HPDE6-E6E7 (cell line): ENCODE results near the gene CCL20.
A peak's percentile ranks its signal among the peaks of the same experiment; 100 is the strongest.

Source experiments
- DNase-seq: peaks from one replicate; pipeline ENCODE4 v3.0.0; 2011; ENCODE audit warnings: missing footprints; ENCODE audit errors: extremely low spot score

Gene CCL20

DNA sequence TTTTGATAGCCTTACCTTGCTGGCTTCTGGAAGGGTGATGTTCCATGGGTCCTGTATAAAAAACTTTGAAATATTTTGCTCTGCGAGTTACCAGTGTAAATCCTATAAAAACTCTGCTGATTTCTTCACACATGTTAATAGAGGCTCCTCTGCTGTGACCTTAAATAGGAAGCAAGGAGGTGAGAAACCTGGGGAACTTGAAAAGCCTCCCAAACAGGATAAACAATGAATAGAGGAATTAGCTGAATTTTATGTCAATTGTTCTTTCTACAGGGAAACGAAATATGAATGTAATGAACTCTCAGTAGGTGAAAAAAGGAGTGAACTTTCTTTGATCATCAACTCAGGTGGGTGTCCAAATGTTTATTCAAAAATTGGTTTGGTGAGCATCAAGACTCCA, 10.8 kb upstream of the CCL20 start:
- no peak for DNase-seq

- DNase-seq: no peak
Measured at GRCh38 chr2:227804975-227805374, 8.7 kb upstream of the CCL20 start.

GRCh38 chr2:227805578-227805977, 8.1 kb upstream of the CCL20 start:
- DNase-seq: no peak

DNA sequence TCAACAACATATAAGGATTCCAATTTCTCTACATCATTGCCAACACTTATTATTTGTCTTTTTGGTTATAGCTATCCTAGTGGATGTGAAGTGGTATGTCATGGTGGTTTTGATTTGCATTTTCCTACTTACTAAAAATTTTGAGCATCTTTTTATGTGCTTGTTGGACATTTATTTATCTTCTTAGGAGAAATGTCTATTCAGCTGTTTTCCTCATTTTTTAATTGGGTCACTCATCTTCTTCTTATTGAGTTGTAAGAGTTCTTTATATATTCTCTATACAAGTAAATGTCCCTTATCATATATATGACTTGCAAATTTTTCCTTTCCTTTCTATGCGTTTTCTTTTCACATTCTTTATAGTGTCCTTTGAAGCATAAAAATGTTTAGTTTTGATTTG, 4.7 kb upstream of the CCL20 start:
- DNase-seq: no peak

- DNase-seq: no peak
Measured at GRCh38 chr2:227812001-227812400, 1.6 kb upstream of the CCL20 start.

GRCh38 chr2:227813229-227813561, 447 bp upstream of the CCL20 start:
- DNase-seq: no peak

GRCh38 chr2:227815066-227815465, 1.4 kb downstream of the CCL20 start:
- no peak for DNase-seq

- DNase-seq: no peak
Measured at GRCh38 chr2:227816507-227817294, 3.1 kb downstream of the CCL20 start.

DNA sequence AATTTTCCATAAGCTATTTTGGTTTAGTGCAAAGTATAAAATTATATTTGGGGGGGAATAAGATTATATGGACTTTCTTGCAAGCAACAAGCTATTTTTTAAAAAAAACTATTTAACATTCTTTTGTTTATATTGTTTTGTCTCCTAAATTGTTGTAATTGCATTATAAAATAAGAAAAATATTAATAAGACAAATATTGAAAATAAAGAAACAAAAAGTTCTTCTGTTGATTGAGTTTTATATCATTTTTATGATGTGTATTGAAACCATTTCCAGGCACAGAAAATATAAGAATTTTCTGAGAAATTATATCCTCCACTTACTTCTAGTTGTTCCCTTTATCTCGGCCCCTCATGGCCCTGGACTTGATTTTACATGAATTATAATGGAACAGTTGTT, 3.7 kb downstream of the CCL20 start:
- no peak for DNase-seq

DNA sequence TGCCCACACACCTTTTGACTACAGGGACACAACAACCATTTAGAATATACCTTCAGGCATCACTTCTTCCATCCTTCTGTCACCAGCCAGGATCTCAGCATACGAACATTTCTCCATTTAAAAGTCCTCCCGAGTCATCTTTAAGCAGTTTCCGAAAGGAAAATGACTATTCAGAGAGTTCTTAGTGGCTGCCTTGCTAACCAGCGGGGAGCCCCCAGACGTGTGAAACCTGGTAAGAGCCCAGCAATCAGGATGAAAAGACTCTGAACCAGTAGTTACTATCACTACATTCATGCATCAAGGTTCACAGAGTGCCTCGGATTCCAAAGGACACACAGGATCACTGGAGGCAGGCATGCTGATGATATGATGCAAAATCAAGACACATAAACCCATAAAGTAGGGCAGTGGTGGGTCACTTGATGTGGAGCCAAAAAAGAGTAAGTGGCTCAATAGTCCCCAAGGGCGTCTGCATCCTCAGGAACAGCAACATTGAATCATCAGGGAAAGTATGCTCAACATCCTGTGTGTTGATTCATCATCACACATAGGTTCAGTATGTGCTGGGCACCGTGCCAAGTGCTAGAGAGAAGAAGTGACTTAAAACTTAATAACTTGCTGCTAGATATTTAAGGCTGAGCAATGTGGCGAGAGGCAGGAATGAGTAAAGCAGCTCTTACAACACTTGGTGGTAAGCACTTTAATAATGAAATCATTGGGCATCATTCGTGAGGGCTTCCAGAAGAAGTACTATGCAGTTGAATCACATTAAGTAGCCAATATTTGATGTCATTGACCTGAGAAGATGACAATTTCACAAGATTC, 4.4 kb downstream of the CCL20 start:
- DNase-seq: peak; percentile 87

GRCh38 chr2:227818675-227819397, 5.2 kb downstream of the CCL20 start:
- DNase-seq: peak; percentile 39

- no peak for DNase-seq
Measured at GRCh38 chr2:227819398-227819697, 5.7 kb downstream of the CCL20 start.

- no peak for DNase-seq
Measured at GRCh38 chr2:227821043-227821942, 7.7 kb downstream of the CCL20 start.

GRCh38 chr2:227822416-227823003, 8.9 kb downstream of the CCL20 start:
- DNase-seq: no peak

DNA sequence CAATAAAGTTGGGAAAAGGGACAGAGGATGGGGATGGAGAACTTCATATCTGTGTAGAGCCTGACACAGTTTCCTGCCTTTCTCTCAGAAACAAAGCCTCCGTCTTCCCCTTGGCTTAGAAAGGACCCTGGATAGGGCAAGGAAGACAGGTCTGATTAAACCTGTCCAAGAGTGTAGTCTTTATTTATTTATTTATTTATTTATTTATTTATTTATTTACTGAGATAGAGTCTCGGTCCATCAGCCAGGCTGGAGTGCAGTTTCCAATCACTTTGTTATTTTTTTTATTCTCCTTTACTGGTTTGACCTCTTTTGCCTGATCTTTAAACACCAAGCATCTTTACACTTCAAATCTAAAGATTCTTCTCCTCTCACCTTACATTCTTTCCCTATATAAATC, 10.3 kb downstream of the CCL20 start:
- no peak for DNase-seq

GRCh38 chr2:227824711-227825110, 11.1 kb downstream of the CCL20 start:
- no peak for DNase-seq

DNA sequence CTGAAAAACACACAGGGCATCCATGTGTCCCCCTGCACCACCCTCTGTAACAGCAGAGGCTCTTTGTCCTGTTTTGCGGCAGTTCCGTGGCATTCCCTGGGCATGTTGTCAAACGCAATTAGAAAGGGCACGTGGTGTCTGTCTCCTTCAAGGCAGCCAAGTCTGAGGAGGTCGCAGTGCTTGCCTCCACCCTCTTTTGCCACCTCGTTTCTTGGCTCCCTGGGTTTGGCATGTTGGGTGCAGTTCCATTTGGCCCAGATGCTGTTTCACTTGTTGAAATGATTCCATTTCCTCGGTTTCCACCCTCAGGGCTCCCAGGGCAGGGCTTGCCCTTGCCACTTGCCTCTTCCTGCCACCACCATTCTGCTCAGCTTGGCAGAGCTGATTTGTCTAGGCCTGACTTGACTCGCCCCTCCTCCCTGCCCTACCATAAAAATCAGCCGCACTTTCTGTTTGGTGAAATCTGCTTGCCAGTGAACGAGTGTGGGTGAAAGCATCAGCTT, 12.4 kb downstream of the CCL20 start:
- DNase-seq: no peak

DNA sequence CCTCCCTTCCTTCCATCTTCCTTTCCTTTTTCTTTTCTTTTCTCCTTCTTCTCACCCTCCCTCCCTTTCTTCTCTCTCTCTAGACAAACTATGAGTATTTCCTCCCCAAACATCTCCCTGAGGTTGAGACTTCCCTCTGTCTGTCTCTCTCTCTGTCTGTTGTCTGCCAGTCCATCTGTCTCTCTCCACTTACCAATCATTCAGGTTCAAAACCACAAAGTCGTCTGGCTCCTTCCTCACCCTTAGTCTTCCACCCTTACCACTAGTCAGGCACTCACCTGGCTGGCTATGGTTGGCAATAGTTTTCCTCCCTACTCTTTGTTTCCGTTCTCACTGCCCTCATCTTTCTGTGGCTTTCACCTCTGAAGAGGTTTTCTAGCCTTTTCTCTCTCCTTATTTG, 12.9 kb downstream of the CCL20 start:
- DNase-seq: no peak

DNA sequence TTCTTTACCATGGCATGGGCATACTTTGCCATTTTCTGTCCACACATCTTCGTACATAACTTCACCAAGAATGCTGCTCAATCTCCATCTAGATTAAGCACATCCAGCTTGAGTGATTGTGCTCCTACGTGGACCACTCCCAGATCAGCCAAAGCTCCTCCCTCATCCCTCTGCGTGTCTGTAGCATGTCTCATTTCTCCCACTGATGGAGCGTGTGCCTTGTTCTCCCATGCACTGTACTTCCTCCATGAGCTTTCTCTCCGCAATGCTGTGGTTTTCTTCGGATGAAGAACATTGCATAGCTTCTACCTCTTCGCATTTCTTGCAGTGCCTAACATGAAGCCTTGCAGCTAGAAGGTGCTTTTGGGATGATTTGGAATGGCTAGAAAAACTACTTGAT, 13.5 kb downstream of the CCL20 start:
- no peak for DNase-seq

- no peak for DNase-seq
Measured at GRCh38 chr2:227828477-227828912, 14.9 kb downstream of the CCL20 start.

DNA sequence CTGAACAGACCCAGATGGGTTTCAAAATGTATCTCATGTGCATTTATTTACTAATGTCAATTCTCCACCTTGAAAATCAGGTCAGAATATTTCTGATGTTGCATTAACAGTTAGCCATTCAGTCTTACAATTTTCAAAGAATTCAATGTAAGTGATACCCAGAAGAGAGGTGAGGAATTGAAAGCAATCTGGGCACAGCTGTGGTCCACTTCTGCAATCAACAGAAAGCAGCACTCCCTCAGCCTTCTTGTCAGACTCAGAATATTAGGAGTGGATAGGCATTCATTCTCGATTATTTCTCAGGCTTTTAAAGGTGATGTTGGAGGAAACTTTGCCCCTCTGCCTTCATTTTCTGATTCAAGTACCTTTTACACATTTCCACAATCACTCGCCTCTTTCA, 15.7 kb downstream of the CCL20 start:
- DNase-seq: no peak
